SKM-1 (cell line): ENCODE measurements around the gene SNX30.

Experiments
- DNase-seq: peaks from one replicate; lab custom pipeline; 2025; ENCODE audit not compliant: unreplicated experiment; lab: John Stamatoyannopoulos, UW

The SNX30 gene

GRCh38 chr9:112853882-112854585, 103.5 kb downstream of the SNX30 start:
- no peak for DNase-seq

DNA sequence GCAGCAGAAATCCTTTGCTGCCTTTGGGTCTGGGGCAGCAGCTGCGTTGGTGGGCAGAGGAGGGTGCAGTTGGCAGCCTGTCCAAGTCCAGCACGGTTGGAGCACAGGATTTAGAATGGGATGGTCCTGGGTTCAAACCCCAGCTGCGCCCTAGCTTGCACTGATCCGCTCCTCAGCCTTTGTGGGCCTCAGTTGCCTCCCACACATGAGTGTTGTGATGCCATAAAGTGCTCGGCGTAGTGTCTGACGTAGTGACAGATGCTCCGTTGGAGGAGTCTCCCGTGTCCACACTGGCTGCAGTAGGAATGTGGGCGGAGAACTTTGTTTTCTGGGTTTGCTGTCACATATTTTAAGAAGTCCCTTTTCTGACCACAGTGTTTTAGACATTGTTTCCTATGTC, 104.1 kb downstream of the SNX30 start:
- DNase-seq: no peak

DNA sequence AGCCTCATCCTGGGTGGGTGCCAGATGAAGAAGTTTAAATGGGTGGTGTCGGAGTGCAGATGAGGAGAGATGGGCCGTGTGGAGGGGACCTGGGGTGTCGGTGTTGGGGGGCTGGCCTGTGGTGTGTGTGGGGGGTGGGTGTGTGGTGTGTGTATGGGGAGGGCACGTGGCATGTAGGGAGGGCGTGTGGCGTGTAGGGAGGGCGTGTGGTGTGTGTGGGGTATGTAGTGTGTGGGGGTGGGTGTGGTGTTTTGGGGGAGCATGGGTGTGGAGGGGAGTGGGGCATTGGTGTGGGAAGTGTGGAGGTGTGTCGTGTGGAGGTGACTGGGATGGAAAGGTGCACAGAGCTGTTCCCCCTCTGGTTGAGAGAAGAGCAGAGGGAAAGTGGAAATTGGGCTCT, 105.6 kb downstream of the SNX30 start:
- no peak for DNase-seq

DNA sequence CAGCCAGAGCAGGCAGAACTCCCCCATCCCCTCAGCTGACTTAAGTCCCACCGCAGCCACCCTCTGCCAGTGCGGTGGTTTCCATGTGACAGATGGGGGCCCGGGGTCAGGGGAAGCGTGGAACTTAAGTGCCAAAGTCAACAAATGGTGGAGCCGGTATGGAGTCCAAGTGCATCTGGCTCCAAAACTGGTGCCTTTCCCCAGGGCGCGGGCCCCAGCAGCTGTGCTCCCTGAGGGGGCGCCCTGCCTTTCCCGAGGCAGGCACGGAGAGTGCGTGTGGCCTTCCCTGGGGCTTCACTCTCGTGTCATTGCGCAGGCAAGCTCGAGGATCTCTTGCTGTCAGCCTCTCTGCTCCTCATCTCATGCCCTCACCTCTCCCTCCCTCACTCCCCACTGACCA, 106.3 kb downstream of the SNX30 start:
- no peak for DNase-seq

DNA sequence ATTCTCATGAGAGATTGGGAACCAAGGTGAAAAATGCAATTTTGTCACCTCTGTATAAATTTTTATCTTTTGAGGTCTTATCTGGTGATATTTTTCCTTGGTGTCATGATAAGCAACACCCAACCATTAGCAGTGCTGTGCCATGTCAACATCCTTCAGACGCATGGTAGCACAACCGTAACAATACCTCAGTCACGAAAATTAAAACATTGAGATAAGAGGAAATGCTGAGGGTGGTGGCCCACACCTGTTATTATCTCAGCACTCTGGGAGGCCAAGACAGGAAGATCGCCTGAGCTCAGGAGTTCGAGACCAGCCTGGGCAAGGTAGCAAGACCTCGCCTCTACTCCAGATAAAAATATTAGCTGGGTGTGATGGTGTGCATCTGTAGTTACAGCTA, 107.4 kb downstream of the SNX30 start:
- DNase-seq: no peak

DNA sequence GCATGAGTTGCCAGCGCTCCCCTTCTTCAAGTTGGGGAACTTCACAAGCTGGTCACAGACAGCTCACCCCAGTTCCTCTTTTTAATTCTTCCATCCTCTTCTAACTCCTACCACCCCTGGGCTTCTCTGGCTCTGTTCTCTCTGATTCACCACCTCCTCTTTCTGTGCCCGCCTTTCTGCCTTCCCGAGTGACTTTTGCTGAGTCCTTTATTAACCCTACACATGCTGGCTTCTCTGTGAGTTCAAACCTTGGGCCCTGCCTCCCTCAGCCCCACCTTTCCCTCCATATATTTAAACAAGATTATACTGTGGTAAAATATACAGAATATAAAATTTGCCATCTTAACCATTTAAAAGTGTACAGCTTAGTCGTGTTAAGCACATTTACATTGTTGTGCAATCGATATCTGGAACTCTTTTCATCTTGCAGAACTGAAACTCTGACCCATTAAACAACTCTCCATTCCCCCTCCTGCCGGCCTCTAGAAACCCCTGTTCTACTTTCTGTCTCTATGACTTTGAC, 108.1 kb downstream of the SNX30 start:
- DNase-seq: peak; percentile 77

- no peak for DNase-seq
Measured at GRCh38 chr9:112860451-112860850, 109.9 kb downstream of the SNX30 start.

GRCh38 chr9:112861155-112861554, 110.6 kb downstream of the SNX30 start:
- no peak for DNase-seq

DNA sequence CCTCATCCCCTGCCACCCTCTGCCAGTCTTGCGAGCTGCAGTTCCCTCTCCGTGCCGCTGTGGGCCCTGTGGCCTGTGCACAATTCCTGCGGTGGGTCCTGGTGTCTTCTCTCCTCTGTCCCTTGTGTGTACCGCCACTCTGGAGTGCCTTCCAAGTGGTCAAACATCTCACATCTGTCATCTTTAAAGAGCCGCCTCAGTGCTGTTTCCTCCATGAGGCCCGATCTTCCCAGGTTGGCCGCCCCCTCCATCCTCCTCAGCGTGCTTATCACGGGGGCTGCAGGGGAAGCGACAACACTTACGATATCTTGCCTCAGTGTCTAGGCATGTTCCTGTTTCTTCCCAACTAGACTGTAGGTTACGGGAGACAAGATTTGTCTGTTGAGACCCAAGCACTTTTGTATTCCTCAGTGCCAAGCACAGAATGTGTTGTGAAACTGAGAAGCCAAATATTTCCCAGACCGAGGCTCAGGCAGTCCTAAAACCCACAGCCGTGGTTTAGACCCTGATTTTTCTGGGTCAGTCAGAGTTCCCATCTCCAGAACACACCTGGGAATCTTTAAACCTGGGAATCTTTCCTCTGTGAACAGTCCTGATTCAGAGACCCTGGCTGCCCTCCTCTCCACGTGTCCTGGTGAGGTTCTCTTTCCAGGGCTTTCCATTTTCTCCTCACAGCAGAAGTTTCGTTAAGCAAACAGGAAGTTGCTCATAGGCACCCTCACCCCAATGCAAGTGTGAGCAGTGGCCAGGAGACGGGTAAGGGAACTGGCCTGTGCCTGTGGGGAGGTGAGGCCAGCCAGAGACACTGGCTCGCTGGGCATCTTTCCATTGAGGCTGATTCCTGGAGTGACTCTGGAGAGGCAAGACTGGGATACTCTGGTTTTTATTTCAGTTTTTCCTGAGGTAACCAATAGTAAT, 111.3 kb downstream of the SNX30 start:
- DNase-seq: peak; percentile 12

DNA sequence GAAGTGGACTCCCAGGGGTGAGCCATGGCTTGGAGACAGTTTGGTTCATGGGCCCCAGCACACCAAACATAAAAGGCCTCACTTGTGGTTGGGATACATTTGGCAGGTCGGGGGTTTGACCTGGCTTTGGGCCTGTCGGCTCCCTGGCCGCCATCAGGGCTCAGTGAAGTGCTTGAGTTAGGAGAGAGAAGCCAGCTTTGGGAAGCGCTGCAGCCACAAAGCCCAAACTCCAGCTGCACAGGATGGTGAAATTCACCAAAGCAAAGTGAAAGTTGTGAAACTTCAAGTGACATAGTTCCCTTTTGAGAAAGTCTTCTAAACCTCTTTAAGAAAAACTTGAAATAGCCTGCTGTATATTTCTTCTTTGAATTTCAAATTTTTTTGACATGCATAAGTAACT, 112.7 kb downstream of the SNX30 start:
- DNase-seq: peak; percentile 59

- DNase-seq: no peak
Measured at GRCh38 chr9:112863746-112864145, 113.2 kb downstream of the SNX30 start.

GRCh38 chr9:112864403-112864802, 113.8 kb downstream of the SNX30 start:
- no peak for DNase-seq

GRCh38 chr9:112864982-112865381, 114.4 kb downstream of the SNX30 start:
- no peak for DNase-seq

DNA sequence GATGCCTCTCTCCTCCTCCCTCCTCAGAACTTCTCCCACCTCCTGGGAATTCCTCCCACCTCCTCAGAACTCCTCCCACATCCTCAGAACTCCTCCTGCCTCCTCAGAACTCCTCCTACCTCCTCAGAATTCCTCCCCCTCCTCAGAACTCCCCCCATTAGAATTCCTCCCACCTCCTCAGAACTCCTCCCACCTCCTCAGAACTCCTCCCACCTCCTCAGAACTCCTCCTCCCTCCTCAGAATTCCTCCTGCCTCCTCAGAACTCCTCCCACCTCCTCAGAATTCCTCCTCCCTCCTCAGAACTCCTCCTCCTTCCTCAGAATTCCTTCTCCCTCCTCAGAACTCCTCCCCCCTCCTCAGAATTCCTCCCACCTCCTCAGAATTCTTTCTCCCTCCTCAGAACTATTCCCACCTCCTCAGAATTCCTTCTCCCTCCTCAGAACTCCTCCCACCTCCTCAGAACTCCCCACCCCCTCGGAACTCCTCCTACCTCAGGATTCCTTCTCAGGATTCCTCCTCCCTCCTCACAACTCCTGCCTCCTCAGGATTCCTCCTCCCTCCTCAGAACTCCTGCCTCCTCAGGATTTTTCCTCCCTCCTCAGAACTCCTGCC, 116.2 kb downstream of the SNX30 start:
- DNase-seq: no peak

DNA sequence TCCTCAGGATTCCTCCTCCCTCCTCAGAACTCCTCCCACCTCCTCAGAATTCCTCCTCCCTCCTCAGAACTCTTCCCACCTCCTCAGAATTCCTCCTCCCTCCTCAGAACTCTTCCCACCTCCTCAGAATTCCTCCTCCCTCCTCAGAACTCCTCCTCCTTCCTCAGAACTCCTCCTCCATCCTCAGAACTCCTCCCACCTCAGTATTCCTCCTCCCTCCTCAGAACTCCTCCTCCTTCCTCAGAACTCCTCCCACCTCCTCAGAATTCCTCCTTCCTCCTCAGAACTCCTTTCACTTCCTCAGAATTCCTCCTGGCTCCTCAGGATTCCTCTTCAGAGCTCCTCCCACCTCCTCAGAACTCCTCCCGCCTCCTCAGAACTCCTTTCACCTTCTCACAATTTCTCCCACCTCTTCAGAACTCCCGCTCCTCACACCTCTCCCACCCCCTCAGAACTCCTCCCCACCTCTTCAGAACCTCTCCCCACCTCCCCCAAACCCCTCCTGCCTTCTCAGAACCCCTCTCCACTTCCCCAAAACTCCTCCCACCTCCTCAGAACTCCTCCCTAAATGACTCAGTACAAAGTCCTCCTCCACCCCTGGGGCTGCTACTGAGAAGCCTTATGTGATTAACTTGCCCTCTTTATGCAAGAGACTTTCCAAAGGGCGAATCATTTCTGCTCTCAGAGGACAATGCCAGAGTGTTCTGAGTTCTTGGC, 116.9 kb downstream of the SNX30 start:
- no peak for DNase-seq

GRCh38 chr9:112868461-112868860, 117.9 kb downstream of the SNX30 start:
- no peak for DNase-seq

GRCh38 chr9:112869041-112869529, 118.5 kb downstream of the SNX30 start:
- no peak for DNase-seq

DNA sequence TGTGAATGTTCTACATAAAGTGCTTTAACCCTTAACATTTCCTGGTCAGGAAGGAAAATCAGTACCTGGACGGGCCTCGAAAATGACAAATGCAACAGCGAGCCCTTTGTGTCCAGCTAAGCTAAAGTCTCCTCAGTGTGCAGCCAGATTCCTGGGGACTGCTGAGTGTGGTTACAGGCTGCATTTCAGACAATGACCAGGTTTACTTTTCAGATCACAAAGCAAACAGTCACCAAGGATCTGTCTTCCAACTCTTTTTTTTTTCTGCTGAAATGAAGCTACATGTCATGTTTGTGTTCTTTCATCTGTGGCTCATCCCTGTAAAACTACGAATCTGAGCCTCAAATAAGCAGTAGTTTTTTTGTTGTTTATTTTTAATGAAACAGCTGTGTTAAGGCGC, 119.4 kb downstream of the SNX30 start:
- DNase-seq: no peak

DNA sequence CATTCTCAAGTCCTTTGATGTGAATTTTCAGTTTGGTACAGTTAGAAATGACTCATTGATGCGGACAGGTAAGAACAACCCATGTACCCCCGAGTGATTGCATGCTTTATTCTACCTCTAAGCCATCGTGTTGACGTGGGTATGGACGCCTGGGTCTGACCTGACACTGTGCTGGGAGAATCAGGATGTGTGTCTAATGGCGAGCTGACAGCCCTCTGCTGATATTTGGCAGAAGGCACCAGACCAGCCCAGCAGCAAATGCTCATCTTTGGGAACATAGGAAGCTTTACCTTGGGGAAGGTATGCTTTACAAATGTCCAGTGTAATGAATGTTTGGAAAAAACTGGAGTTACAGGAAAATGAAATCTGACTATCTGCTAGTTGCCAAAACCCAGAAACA, 120.0 kb downstream of the SNX30 start:
- no peak for DNase-seq

DNA sequence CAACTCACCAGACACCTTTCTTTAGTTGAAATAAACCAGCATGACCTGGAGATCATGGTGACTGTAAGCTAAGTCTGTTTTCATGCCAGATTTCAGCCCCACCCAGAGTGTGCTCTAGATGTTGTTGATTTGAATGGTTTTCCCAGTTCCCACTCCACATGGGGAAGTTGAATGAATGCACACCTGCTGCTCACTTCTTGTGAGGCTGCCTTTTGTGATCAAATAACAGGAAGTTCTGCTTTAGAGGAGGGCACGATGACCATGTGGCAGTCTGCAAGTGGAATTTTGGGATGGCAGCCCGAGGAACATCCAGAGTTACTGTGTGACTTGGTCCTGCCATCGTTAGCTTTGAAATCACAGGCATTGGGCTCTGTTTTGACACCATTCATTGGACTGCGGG, 121.5 kb downstream of the SNX30 start:
- DNase-seq: no peak
